ENCODE measurements around the gene UNCX. TPM values are rescaled to one million over a fixed set of nuclear protein-coding genes. Genes with fewer than 3 reads are reported as not detected.
A peak's percentile ranks its signal among the peaks of the same experiment; 100 is the strongest.

Gene UNCX
- total RNA-seq, 2 donors from 2014 or later = 0.13 TPM; not detected in 1

- H3K4me3 ChIP-seq (ENCODE audit: low read length) = no peak overlapping the region
- H3K9ac ChIP-seq (ENCODE audit: extremely low read depth, low read length, poor library complexity, severe bottlenecking) = no peak overlapping the region
- H3K36me3 Mint-ChIP-seq (ENCODE audit: low read depth) = no peaks in the 10 kb centered on the region
- peaks cover 12% of the 10 kb centered on the region for H3K4me1 ChIP-seq (ENCODE audit: control insufficient read depth, insufficient read depth, low read length)
- peaks cover 99% of the 10 kb centered on the region for H3K27me3 ChIP-seq (ENCODE audit: control insufficient read depth, insufficient read depth, low read length, poor library complexity, severe bottlenecking)
- H3K4me1 Mint-ChIP-seq = peaks cover 23% of the 10 kb centered on the region
- H3K27ac ChIP-seq (ENCODE audit: low read depth, low read length) = no peak overlapping the region
- TF ChIP-seq, protein P1, sequence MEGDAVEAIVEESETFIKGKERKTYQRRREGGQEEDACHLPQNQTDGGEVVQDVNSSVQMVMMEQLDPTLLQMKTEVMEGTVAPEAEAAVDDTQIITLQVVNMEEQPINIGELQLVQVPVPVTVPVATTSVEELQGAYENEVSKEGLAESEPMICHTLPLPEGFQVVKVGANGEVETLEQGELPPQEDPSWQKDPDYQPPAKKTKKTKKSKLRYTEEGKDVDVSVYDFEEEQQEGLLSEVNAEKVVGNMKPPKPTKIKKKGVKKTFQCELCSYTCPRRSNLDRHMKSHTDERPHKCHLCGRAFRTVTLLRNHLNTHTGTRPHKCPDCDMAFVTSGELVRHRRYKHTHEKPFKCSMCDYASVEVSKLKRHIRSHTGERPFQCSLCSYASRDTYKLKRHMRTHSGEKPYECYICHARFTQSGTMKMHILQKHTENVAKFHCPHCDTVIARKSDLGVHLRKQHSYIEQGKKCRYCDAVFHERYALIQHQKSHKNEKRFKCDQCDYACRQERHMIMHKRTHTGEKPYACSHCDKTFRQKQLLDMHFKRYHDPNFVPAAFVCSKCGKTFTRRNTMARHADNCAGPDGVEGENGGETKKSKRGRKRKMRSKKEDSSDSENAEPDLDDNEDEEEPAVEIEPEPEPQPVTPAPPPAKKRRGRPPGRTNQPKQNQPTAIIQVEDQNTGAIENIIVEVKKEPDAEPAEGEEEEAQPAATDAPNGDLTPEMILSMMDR (conservative IDR thresholded peaks at IDR 0.05) = no peak
- no peaks in the 10 kb centered on the region for H3K9me3 Mint-ChIP-seq
- H3K4me3 Mint-ChIP-seq = no peak overlapping the region
- H3K36me3 ChIP-seq (ENCODE audit: control insufficient read depth, insufficient read depth, low read length) = no peaks in the 10 kb centered on the region
- 12 to 13% methylated on average over 6 to 14 of the region's 14 CpGs for WGBS, 2 experiments (ENCODE audit: insufficient coverage in 1 of 2, insufficient read length in 1 of 2)
- H3K9me3 ChIP-seq (ENCODE audit: control insufficient read depth, low read length) = no peaks in the 10 kb centered on the region
- DNase-seq = peak; percentile 79
- no peak overlapping the region for H3K27ac Mint-ChIP-seq
- H3K27me3 Mint-ChIP-seq (ENCODE audit: insufficient read depth) = peaks cover 91% of the 10 kb centered on the region
These were observed 12.2 kb downstream of the UNCX start for GRCh38 chr7:1244700-1245523.

GRCh38 chr7:1245524-1246050, 12.9 kb downstream of the UNCX start:
- peaks cover 12% of the 10 kb centered on the region for H3K4me1 ChIP-seq (ENCODE audit: control insufficient read depth, insufficient read depth, low read length)
- no peak overlapping the region for H3K4me3 ChIP-seq (ENCODE audit: low read length)
- H3K27me3 ChIP-seq (ENCODE audit: control insufficient read depth, insufficient read depth, low read length, poor library complexity, severe bottlenecking) = peaks cover 99% of the 10 kb centered on the region
- no peak for DNase-seq
- no peaks in the 10 kb centered on the region for H3K9me3 Mint-ChIP-seq
- no peaks in the 10 kb centered on the region for H3K9me3 ChIP-seq (ENCODE audit: control insufficient read depth, low read length)
- H3K4me3 Mint-ChIP-seq = no peak overlapping the region
- no peaks in the 10 kb centered on the region for H3K36me3 ChIP-seq (ENCODE audit: control insufficient read depth, insufficient read depth, low read length)
- TF ChIP-seq, protein P1 (conservative IDR thresholded peaks at IDR 0.05) = no peak
- no peak overlapping the region for H3K27ac ChIP-seq (ENCODE audit: low read depth, low read length)
- no peaks in the 10 kb centered on the region for H3K36me3 Mint-ChIP-seq (ENCODE audit: low read depth)
- H3K9ac ChIP-seq (ENCODE audit: extremely low read depth, low read length, poor library complexity, severe bottlenecking) = no peak overlapping the region
- no peak overlapping the region for H3K27ac Mint-ChIP-seq
- 8 to 33% methylated on average over 8 to 12 of the region's 12 CpGs for WGBS, 2 experiments (ENCODE audit: insufficient coverage in 1 of 2, insufficient read length in 1 of 2)
- H3K27me3 Mint-ChIP-seq (ENCODE audit: insufficient read depth) = peaks cover 91% of the 10 kb centered on the region
- peaks cover 23% of the 10 kb centered on the region for H3K4me1 Mint-ChIP-seq

GRCh38 chr7:1246160-1246870, 13.6 kb downstream of the UNCX start:
- H3K36me3 Mint-ChIP-seq (ENCODE audit: low read depth) = no peaks in the 10 kb centered on the region
- H3K27me3 ChIP-seq (ENCODE audit: control insufficient read depth, insufficient read depth, low read length, poor library complexity, severe bottlenecking) = peaks cover 99% of the 10 kb centered on the region
- peaks cover 92% of the 10 kb centered on the region for H3K27me3 Mint-ChIP-seq (ENCODE audit: insufficient read depth)
- no peak overlapping the region for H3K27ac ChIP-seq (ENCODE audit: low read depth, low read length)
- H3K4me1 Mint-ChIP-seq = peaks cover 20% of the 10 kb centered on the region
- no peak overlapping the region for H3K4me3 ChIP-seq (ENCODE audit: low read length)
- no peaks in the 10 kb centered on the region for H3K9me3 ChIP-seq (ENCODE audit: control insufficient read depth, low read length)
- no peaks in the 10 kb centered on the region for H3K9me3 Mint-ChIP-seq
- no peak overlapping the region for H3K27ac Mint-ChIP-seq
- TF ChIP-seq, protein P1 (conservative IDR thresholded peaks at IDR 0.05) = no peak
- no peak overlapping the region for H3K4me3 Mint-ChIP-seq
- H3K4me1 ChIP-seq (ENCODE audit: control insufficient read depth, insufficient read depth, low read length) = peaks cover 8% of the 10 kb centered on the region
- WGBS, 2 experiments (ENCODE audit: insufficient coverage in 1 of 2, insufficient read length in 1 of 2) = 13 to 17% methylated on average over 17 to 48 of the region's 48 CpGs
- H3K36me3 ChIP-seq (ENCODE audit: control insufficient read depth, insufficient read depth, low read length) = no peaks in the 10 kb centered on the region
- no peak for DNase-seq
- no peak overlapping the region for H3K9ac ChIP-seq (ENCODE audit: extremely low read depth, low read length, poor library complexity, severe bottlenecking)
